K562 (cell line): ENCODE results near the gene FKBP8. TPM values are rescaled to one million over a fixed set of nuclear protein-coding genes. Genes with fewer than 3 reads are reported as not detected.

Experiments used
- ATAC-seq: fragments of 200-7000 bp; cut with Tn5 transposase; 3 replicates; pipeline ENCODE4 v1.9.1; 2020; ENCODE audit warnings: moderate library complexity
- BruUV-seq: library from RNA; stranded (reverse); fragments of 400-500 nt; replicated peaks from 2 replicates; lab custom pipeline; 2021; lab: Mats Ljungman, UMichigan
- CTCF ChIA-PET: fragments of 300-600 bp; formaldehyde crosslinking; extraction: SDS; loops from one replicate; lab custom pipeline; 2021; ENCODE audit warnings: low intra/inter-chr PET ratio; lab: Yijun Ruan, JAX
- POLR2A ChIA-PET: fragments of 300-600, 350-650 bp; sonication (Branson Sonifier 250); formaldehyde crosslinking; extraction: SDS; loops from one replicate; lab custom pipeline; 2021; ENCODE audit warnings: antibody characterized with exemption, inconsistent platforms; lab: Yijun Ruan, JAX
- DNase-seq, 4 experiments: peaks; one replicate each; pipeline versions ENCODE4 v3.0.0 to v3.0.0-alpha.2; 2011 to 2018; ENCODE audit warnings: low spot score in 3 of 4, mixed read lengths in 3 of 4; ENCODE audit errors: extremely low read depth in 1 of 4
- FAIRE-seq: peaks from 2 replicates; lab custom pipeline; 2011; peaks lifted over from hg19 to GRCh38; lab: Jason Lieb, UNC
- H2AFZ ChIP-seq: 2 replicates; pipeline ENCODE4 v1.6.0; 2011; ENCODE audit warnings: low read depth, low read length, control low read depth, inconsistent platforms
- H3K27ac ChIP-seq: fragments of 200-600 bp; 3 replicates; pipeline ENCODE4 v1.8.0; 2011; ENCODE audit warnings: low read depth, mild to moderate bottlenecking, control low read depth, inconsistent platforms, low read length, moderate library complexity, mixed read lengths; ENCODE audit errors: extremely low read depth
- H3K27me3 ChIP-seq, 2 experiments: fragments of 300-600 bp in 1 of 2; 2 replicates in 1 of 2; 3 replicates in 1 of 2; pipeline versions ENCODE4 v1.6.0 to v1.8.0; 2011; ENCODE audit warnings: inconsistent platforms in 2 of 2, low read length in 2 of 2, mild to moderate bottlenecking in 1 of 2, mixed read lengths in 1 of 2, moderate library complexity in 1 of 2; ENCODE audit not compliant: control insufficient read depth in 2 of 2, insufficient read depth in 2 of 2
- H3K36me3 ChIP-seq: fragments of 300-600 bp; 3 replicates; pipeline ENCODE4 v1.8.0; 2011; ENCODE audit warnings: mild to moderate bottlenecking, low read length, inconsistent platforms; ENCODE audit not compliant: control insufficient read depth, insufficient read depth
- H3K4me1 ChIP-seq, 2 experiments: fragments of 200-600 bp in 1 of 2; replicated peaks in 1 of 2; 2 replicates in 1 of 2; 3 replicates in 1 of 2; pipeline versions ENCODE4 v1.5.1 to v1.8.0; 2011; ENCODE audit warnings: inconsistent platforms in 2 of 2, low read length in 2 of 2, mild to moderate bottlenecking in 1 of 2, mixed read lengths in 1 of 2, moderate library complexity in 1 of 2; ENCODE audit not compliant: control insufficient read depth in 2 of 2, insufficient read depth in 2 of 2
- H3K4me2 ChIP-seq: 2 replicates; pipeline ENCODE4 v1.6.1; 2011; ENCODE audit warnings: low read length, control low read depth, inconsistent platforms, mixed read lengths; ENCODE audit not compliant: insufficient read depth
- H3K4me3 ChIP-seq: fragments of 200-600 bp; sonication (generic), shearing (Covaris generic); 2 replicates; pipeline ENCODE4 v1.5.1; 2016; ENCODE audit warnings: control low read depth, inconsistent platforms
- H3K79me2 ChIP-seq: fragments of 200-600 bp; 3 replicates; pipeline ENCODE4 v1.8.0; 2011; ENCODE audit warnings: low read length, inconsistent platforms; ENCODE audit not compliant: control insufficient read depth, insufficient read depth
- H3K9ac ChIP-seq, 2 experiments: 2 replicates each; pipeline versions ENCODE4 v1.6.0 to v1.6.1; 2011; ENCODE audit warnings: low read depth in 2 of 2, low read length in 2 of 2, control low read depth in 1 of 2, inconsistent platforms in 1 of 2, mild to moderate bottlenecking in 1 of 2, mixed read lengths in 1 of 2; ENCODE audit not compliant: insufficient read depth in 1 of 2
- H3K9me1 ChIP-seq: one replicate; pipeline ENCODE4 v1.6.0; 2011; ENCODE audit warnings: inconsistent platforms, mild to moderate bottlenecking, low read length, moderate library complexity; ENCODE audit not compliant: control insufficient read depth, insufficient read depth
- H3K9me3 ChIP-seq: replicated peaks from 2 replicates; pipeline ENCODE4 v1.5.1; 2011; ENCODE audit warnings: low read depth, low read length, inconsistent platforms; ENCODE audit not compliant: control insufficient read depth, insufficient read depth
- H4K20me1 ChIP-seq: replicated peaks from 2 replicates; pipeline ENCODE4 v1.6.1; 2011; ENCODE audit warnings: low read length, inconsistent platforms, mixed read lengths; ENCODE audit not compliant: control insufficient read depth, insufficient read depth
- ARNT ChIP-seq, 2 experiments: fragments of 450-650 bp; IDR thresholded peaks; 2 replicates each; pipeline ENCODE4 v1.6.1; 2016; ENCODE audit warnings: mild to moderate bottlenecking in 1 of 2
- ELF4 ChIP-seq: fragments of 450-650 bp; formaldehyde crosslinking; IDR thresholded peaks from 2 replicates; pipeline ENCODE4 v1.4.0; 2022; ENCODE audit warnings: missing genetic modification characterization
- HDGF ChIP-seq: fragments of 450-650 bp; IDR thresholded peaks from 2 replicates; pipeline ENCODE4 v1.6.1; 2016
- KLF1 ChIP-seq: fragments of 450-650 bp; IDR thresholded peaks from 2 replicates; pipeline ENCODE4 v1.6.1; 2016; ENCODE audit warnings: missing genetic modification characterization, missing compliant biosample characterization
- MTA2 ChIP-seq: fragments of 450-650 bp; IDR thresholded peaks from 2 replicates; pipeline ENCODE4 v1.6.1; 2016; ENCODE audit warnings: low read depth
- PBX2 ChIP-seq, 2 experiments: IDR thresholded peaks in 1 of 2; conservative IDR thresholded peaks in 1 of 2; 2 replicates each; pipeline ENCODE4 v1.6.1; 2016; ENCODE audit warnings: low read depth in 2 of 2, mild to moderate bottlenecking in 1 of 2, missing compliant biosample characterization in 1 of 2, missing genetic modification characterization in 1 of 2, moderate library complexity in 1 of 2
- RHOXF2B ChIP-seq: fragments of 250-450 bp; sonication (Bioruptor Pico); conservative IDR thresholded peaks from 2 replicates; pipeline ENCODE4 v1.5.1; 2021
- SIX5 ChIP-seq, 2 experiments: IDR thresholded peaks; 2 replicates each; pipeline ENCODE4 v1.6.1; 2011; ENCODE audit warnings: low read length in 2 of 2, borderline replicate concordance in 1 of 2, low read depth in 1 of 2, mild to moderate bottlenecking in 1 of 2, moderate library complexity in 1 of 2; ENCODE audit not compliant: insufficient read depth in 1 of 2
- XRCC5 ChIP-seq: fragments of 200-400 bp; formaldehyde crosslinking; IDR thresholded peaks from 2 replicates; pipeline ENCODE4 v1.6.1; 2017; ENCODE audit warnings: low read depth, mild to moderate bottlenecking, low read length
- ZNF436 ChIP-seq: fragments of 250-450, 450-650 bp; sonication (Bioruptor Pico); formaldehyde crosslinking; IDR thresholded peaks from 2 replicates; pipeline ENCODE4 v1.7.0; 2020; ENCODE audit warnings: mild to moderate bottlenecking
- ZNF449 ChIP-seq: fragments of 250-450 bp; sonication (Bioruptor Pico); IDR thresholded peaks from 2 replicates; pipeline ENCODE4 v1.8.0; 2022; ENCODE audit warnings: moderate library complexity, mild to moderate bottlenecking, inconsistent platforms
- ZNF551 ChIP-seq: fragments of 250-450 bp; sonication (Bioruptor Pico); IDR thresholded peaks from 2 replicates; pipeline ENCODE4 v1.5.0; 2021; ENCODE audit warnings: mild to moderate bottlenecking, moderate library complexity
- ZNF644 ChIP-seq: fragments of 200-800 bp; sonication (Bioruptor generic); IDR thresholded peaks from 2 replicates; pipeline ENCODE4 v1.6.1; 2016; ENCODE audit warnings: low read depth, missing genetic modification characterization, missing compliant biosample characterization
- WGBS: fragments of 100-300 bp; shearing (Covaris generic); methylation state at CpG from one replicate; pipeline ENCODE4 v1.1.6; 2016; ENCODE audit warnings: low coverage, mixed read lengths; ENCODE audit not compliant: insufficient coverage; ENCODE audit errors: missing lambda C conversion rate; 5-methylcytosine and 5-hydroxymethylcytosine counted together
- in situ Hi-C: fragments of 300-500 bp; cut with MboI; formaldehyde crosslinking; loops from 4 replicates; pipeline ENCODE4 v1.15.0; 2018; ENCODE audit warnings: inconsistent platforms, mixed read lengths
- intact Hi-C: fragments of 100-400 bp; cut with micrococcal nuclease; formaldehyde crosslinking; loops from 2 replicates; pipeline ENCODE4 v1.14.2; 2022
- polyA plus RNA-seq, 8 experiments: library from polyadenylated mRNA; depleted of rRNA in 4 of 8; stranded (reverse) in 5 of 8; unstranded in 3 of 8; fragments of >200 nt; fragmentation: Nextera tagmentation in 2 of 8; fragmentation: Illumina TruSeq in 1 of 8; extraction: Ambion mirVana in 2 of 8; extraction: Trizol in 1 of 8; gene quantifications; 2 replicates each; pipeline versions ENCODE4 v1.2.1 to v1.2.3, GENCODE V29; 2011 to 2014; ENCODE audit warnings: inconsistent platforms in 1 of 8, missing spikeins in 1 of 8
- total RNA-seq, 7 experiments: library from RNA; depleted of rRNA in 6 of 7; stranded (reverse); fragments of >200 nt in 6 of 7; fragmentation: Illumina TruSeq in 2 of 7; extraction: Trizol in 2 of 7; gene quantifications; 2 replicates each; pipeline versions ENCODE4 v1.2.1 to v1.2.3, GENCODE V29; 2011 to 2021; ENCODE audit warnings: low replicate concordance in 1 of 7

Gene FKBP8
- total and polyA plus RNA-seq, 9 of the 15 experiments (the other 6 are each of a cell fraction or from before 2014, with no cell fraction given): 0.46 to 236 (median 104) TPM

GRCh38 chr19:18495204-18495911 is 48.0 kb downstream of the FKBP8 start:
- DNase-seq (no peak), ATAC-seq (no peak), FAIRE-seq (no peak)
- Histone ChIP-seq H3K4me3 (no peak overlapping the region), H3K9me3 (no peaks in the 10 kb centered on the region), H3K9me1 (peaks cover 9% of the 10 kb centered on the region), H3K27me3 (no peaks in the 10 kb centered on the region), H3K36me3 (no peaks in the 10 kb centered on the region), H4K20me1 (peaks cover 65% of the 10 kb centered on the region), H3K79me2 (peaks cover 92% of the 10 kb centered on the region), H3K27ac (no peak overlapping the region), H2AFZ (no peak overlapping the region), H3K4me2 (no peak overlapping the region), H3K4me1 (peaks cover 21 to 43% of the 10 kb centered on the region in 2 experiments; a peak in 4 of 5 replicates), H3K9ac (peak overlapping the region in 1 of 2 experiments; percentile 80; a peak in 2 of 4 replicates)
- BruUV-seq: no TSS peak
- WGBS: 65% methylated on average over 9 of the region's 14 CpGs
- ChIA-PET POLR2A (interaction anchor here (0.6 to 6.0 kb wide), 4 partner anchors 8 to 174 kb away, joined by 4 to 31 read pairs (median 6); no protein-coding TSS in a partner anchor), CTCF (no interaction called here)
- intact Hi-C loops (no loop called here), in situ Hi-C loops (no loop called here)
- TF ChIP-seq ARNT (IDR thresholded peaks at IDR 0.05) (no peak), MTA2 (no peak), ZNF436 (CRISPR knock-in tag) (no peak), PBX2 (CRISPR knock-in tag; IDR thresholded peaks at IDR 0.05; ENCODE audit: low read depth) (no peak), PBX2 (tag; conservative IDR thresholded peaks at IDR 0.05; ENCODE audit: low read depth) (no peak), ZNF551 (CRISPR knock-in tag) (no peak), RHOXF2B (CRISPR knock-in tag) (no peak), HDGF (no peak), ZNF449 (no peak), XRCC5 (no peak), SIX5 (IDR thresholded peaks at IDR 0.05; ENCODE audit: borderline replicate concordance in 1 of 2, insufficient read depth in 1 of 2, low read depth in 1 of 2, low read length in 2 of 2) (no peak), ELF4 (CRISPR knock-in tag) (no peak), ZNF644 (tag) (no peak), KLF1 (tag) (no peak)
